HL-60/S4 (cell line): ENCODE data around the gene COLQ.
"Not testable (repeated sequence)": the region's sequence is repeated elsewhere in the genome, so short reads cannot be mapped to it uniquely, and the experiment has no call there.

ENCODE experiments used
- in situ Hi-C: fragments of 300-500 bp; cut with MboI; formaldehyde crosslinking; loops from 2 replicates; pipeline ENCODE4 v1.14.3; 2022; ENCODE audit warnings: low sequenced_read_pairs

The COLQ gene

DNA sequence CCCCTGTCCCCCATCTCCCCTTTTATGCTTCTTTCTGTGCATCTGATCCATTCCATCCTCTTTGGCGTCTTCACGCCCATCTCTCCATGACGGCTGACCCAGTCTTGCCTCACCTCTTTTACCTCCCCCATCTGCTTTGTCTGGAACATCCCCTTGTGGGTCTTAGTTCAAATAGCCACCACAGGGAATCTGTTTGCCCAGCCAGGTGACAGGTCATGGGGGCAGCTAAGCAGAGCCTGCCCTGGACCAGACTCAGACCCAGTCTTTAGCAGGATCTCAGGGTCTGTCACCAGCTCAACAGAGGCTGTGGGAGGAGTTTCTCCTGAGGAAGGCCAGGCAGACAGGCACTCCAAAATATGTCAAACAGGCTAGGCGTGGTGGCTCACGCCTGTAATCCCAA is 28.1 kb downstream of the COLQ start:
- in situ Hi-C loops, result no loop called here

GRCh38 chr3:15492847-15493360 is 28.6 kb downstream of the COLQ start:
- in situ Hi-C loops, result no loop called here

GRCh38 chr3:15491143-15491542 is 30.4 kb downstream of the COLQ start:
- in situ Hi-C loops, result no loop called here

DNA sequence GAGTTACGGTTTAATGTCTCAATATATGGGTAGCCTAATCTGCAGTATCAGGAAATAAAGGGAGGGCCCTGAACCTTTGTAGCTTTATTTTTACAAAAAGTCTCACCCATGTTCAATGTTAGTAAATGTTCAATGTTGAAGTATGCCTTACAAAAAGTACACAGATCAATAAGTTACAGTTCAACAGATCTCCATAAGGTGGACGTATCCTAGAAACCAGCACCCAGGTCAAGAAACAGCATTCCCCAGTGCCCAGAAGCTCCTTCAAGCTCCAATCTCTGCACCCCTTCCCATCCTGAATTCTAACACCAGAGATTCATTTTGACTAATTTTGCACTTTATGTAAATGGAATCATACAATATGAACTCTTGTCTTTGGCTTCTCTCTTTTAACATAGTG is 31.3 kb downstream of the COLQ start:
- in situ Hi-C loops, result no loop called here

DNA sequence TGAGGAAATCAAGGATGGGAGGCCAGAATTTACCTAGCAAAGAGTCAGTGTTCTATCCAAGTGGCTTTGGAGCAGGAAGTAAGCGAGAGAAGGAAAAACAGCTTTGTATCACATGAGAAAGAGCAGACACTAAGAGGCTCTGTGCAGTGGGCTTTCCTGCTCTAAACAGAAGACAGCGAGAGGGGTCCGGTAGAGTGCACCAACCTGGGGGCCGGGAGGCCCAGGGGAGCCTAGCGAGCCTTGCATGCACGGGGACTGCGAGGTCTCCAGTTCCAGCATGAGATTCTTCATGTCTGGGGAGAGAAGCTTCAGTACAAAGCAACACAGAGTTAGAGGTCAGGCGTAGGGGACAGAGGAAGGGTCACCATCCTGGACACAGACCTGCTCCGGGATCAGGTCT is 33.5 kb downstream of the COLQ start:
- in situ Hi-C loops, result no loop called here

DNA sequence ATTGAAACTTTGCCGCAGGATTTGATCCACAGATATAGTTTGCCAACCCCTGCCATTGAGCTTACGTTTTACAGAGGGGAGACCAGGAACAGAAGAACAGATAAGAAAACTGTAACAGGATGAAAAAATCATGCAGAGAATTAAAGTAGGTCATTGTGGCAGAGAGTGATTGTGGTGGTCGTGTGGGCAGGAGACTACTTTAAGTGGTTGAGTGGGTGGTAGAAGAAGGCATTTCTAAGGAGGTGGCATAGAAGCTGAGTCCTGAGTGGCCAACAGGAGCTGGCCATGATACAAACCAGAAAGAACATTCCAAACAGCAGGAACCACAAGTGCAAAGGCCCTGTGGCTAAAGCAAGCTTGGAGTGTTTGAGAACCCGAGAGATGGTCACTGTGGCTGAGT is 34.5 kb downstream of the COLQ start:
- in situ Hi-C loops, result no loop called here

GRCh38 chr3:15486020-15486419 is 35.5 kb downstream of the COLQ start:
- in situ Hi-C loops, result no loop called here

DNA sequence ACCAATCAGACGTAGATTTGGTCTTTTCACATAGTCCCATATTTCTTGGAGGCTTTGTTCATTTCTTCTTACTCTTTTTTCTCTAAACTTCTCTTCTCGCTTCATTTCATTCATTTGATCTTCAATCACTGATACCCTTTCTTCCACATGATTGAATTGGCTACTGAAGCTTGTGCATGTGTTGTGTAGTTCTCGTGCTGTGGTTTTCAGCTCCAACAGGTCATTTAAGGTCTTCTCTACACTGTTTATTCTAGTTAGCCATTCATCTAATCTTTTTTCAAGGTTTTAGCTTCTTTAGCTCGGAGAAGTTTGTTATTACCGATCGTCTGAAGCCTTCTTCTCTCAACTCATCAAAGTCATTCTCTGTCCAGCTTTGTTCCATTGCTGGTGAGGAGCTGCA is 37.0 kb downstream of the COLQ start:
- in situ Hi-C loops, result not testable (repeated sequence)

- in situ Hi-C loops, result no loop called here
Measured at GRCh38 chr3:15479400-15480224, 41.9 kb downstream of the COLQ start.

- in situ Hi-C loops, result no loop called here
Measured at GRCh38 chr3:15478640-15478979, 42.9 kb downstream of the COLQ start.

DNA sequence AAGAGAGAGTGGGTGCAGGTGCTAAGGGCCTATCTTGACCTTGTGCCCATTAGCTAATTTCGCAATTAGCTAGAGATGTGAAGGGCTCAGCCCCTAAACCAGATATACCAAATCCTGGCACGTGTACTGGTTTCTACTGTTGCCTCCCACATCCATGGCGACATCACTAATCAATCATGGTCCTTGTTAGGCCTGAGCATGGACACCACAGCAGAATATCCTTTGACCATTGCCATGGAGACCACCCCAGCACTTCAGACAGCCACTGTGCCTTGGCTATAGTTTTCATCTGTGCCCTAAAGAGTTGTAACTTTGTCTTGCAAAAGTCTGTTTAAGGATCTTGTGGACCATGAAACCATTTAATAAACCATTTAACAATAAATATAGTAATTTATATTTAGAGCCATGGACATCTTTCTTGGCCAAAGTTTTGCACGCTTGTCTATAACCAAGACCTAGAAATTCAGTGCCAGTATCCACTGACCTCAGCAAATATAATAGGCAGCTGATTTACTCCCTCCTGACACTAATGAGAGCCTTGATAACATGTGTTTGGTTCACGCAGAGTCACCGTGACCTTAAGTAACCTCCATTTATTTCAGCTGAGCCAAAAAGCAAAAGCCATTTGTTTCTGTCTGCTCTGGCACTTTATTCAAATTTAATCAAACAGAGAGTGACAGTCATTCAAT is 43.4 kb downstream of the COLQ start:
- in situ Hi-C loops, result no loop called here

DNA sequence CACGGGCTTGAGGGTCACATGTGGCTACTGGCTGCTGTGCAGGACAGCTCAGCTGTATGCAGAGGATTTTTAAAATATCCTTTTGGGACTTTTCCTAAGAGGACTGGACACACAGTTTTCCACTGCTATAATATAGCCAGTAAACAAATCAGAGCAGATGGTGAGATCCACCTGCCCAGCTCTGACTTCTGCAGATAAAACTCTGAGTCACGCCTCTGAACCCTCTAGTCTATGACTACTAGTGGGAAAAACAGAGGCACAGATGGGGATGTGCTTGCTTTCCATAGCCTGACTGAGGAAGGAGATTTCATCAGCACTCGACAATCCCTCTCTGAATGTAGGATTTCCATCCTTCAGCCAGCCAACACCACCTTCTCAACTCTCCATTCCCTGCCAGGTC is 45.1 kb downstream of the COLQ start:
- in situ Hi-C loops, result no loop called here

- in situ Hi-C loops, result no loop called here
Measured at GRCh38 chr3:15475161-15475560, 46.3 kb downstream of the COLQ start.

GRCh38 chr3:15471861-15472260 is 49.6 kb downstream of the COLQ start:
- in situ Hi-C loops, result no loop called here

DNA sequence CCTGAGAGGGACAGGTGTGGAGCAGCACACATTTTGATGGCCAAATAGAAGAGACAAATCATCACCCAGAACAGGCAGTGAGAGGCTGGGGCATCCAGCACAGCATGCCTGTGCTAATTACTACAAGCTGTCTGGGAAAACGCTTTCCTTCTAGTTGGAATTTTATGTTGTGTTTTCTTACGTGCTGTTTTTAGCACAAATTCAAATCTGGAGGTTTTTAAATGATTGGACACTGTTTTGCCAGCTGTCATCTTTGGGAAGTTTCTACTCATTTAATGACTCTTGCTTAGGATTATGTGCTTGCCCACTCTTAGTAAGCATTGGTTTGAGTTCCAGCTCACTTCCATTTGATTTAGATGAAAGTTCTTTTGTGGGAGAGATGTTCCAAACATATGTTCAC is 50.7 kb downstream of the COLQ start:
- in situ Hi-C loops, result no loop called here

DNA sequence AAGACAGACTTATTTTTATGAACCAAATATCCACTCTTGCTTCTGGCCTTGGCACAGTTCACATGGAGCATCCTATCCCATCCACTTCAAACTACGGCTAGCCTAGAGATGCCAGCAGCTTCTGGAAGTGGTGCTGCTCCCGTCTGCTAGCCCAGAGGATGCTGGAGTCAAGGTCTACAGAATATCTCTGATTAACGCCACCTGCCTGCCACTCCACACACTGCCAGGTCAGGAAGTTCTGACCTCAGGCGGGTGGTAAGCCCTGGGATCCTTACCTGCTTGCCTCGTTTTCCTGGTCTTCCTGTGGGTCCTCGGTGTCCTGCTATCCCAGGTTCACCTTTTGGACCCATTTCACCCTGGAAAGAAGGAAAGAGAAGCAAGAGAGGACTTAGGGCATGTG is 51.2 kb downstream of the COLQ start:
- in situ Hi-C loops, result no loop called here

GRCh38 chr3:15467227-15468181 is 54.0 kb downstream of the COLQ start:
- in situ Hi-C loops, result no loop called here

DNA sequence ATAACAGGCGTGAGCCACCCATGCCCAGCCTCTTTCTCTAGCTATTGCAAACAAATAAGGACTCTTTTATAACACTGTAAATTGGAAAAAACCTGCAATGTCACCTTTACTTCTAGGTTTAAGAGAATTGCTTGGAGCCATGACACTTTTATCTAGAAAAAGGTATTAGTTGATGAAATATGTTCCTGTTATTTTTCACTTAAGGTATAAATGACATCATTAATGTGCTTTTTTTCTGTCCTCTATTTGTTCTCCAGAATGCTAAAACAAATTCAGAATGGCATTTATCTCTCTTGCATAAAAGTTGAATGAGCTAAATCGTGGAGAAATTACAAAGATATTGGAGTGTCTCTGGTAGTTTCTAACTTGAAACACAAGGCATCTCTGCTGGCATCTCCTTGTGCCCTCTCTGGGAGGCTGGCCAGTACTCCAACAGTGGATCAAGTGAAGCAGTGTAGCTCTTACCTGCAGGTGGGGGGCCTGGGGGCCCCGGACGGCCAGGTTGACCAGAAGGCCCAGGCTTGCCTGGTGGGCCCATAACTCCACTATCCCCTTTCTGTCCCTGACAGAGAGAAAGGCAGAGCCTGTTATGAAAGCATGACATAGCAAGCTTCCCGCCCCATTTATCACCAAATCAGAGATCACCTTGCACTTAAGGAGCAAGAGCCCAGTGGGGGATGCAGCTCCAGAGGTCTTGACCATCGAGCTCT is 55.5 kb downstream of the COLQ start:
- in situ Hi-C loops, result no loop called here

DNA sequence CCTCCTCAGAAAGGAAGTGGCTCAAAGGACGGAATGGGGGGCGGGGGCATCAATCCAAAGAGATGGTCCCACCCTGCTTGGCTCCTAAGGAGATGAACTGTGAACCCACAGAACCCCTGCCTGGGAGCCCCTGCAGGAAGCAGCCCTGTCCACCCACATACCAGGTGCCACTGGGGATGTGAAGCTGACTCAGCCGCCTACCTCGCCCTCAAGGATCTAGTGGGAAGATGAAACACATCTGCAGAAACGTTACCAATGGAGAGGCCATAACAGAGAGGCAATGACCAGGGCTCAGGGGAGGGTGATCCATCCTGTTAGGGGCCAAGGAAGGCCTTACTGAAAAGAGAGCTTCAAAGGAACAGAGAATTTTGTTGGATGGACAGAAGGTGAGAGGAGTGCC is 59.1 kb downstream of the COLQ start:
- in situ Hi-C loops, result no loop called here

GRCh38 chr3:15460891-15461531 is 60.5 kb downstream of the COLQ start:
- in situ Hi-C loops, result no loop called here
